Measurements from ENCODE around the gene JPH3. TPM values are rescaled to one million over a fixed set of nuclear protein-coding genes. Genes with fewer than 3 reads are reported as not detected.

The JPH3 gene
- total and polyA plus RNA-seq, 10 of the 15 experiments (the other 5 are each of a cell fraction or from before 2014, with no cell fraction given) = 0.05 TPM; not detected in 9

DNA sequence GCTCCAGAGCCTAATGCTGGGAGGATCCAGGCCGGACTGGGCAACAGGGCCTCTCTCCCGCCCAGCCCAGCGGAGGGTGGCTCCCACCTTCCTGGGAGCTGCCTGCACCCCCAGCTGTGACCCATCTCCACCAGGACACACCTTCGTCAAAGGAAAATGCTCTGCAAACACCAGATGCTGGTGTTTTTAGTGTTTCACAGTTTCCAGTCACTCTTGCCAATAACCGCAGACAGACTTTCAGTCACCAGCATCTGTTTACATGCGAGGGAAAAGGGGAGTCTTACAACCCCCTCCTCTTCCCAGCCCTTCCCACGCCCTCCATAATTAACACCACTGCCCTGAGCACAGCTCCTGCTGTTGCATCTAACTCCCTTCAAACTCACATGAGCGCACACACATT is 138.1 kb downstream of the JPH3 start (continued):
- TF ChIP-seq ZNF622 (IDR thresholded peaks at IDR 0.05) = no peak
- no peak for TF ChIP-seq NBN (IDR thresholded peaks at IDR 0.05)
- no peak for TF ChIP-seq TARDBP (IDR thresholded peaks at IDR 0.05; ENCODE audit: borderline replicate concordance)
- TF ChIP-seq, protein P1, sequence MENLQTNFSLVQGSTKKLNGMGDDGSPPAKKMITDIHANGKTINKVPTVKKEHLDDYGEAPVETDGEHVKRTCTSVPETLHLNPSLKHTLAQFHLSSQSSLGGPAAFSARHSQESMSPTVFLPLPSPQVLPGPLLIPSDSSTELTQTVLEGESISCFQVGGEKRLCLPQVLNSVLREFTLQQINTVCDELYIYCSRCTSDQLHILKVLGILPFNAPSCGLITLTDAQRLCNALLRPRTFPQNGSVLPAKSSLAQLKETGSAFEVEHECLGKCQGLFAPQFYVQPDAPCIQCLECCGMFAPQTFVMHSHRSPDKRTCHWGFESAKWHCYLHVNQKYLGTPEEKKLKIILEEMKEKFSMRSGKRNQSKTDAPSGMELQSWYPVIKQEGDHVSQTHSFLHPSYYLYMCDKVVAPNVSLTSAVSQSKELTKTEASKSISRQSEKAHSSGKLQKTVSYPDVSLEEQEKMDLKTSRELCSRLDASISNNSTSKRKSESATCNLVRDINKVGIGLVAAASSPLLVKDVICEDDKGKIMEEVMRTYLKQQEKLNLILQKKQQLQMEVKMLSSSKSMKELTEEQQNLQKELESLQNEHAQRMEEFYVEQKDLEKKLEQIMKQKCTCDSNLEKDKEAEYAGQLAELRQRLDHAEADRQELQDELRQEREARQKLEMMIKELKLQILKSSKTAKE (IDR thresholded peaks at IDR 0.05; ENCODE audit: low read depth, poor library complexity, severe bottlenecking) = no peak
- no peak for TF ChIP-seq TCF7 (IDR thresholded peaks at IDR 0.05; ENCODE audit: borderline replicate concordance)
- no peak for TF ChIP-seq HDAC6 (IDR thresholded peaks at IDR 0.05; ENCODE audit: unreplicated experiment)
- TF ChIP-seq KDM1A (IDR thresholded peaks at IDR 0.05; ENCODE audit: borderline replicate concordance) = no peak
- TF ChIP-seq DPF2 (IDR thresholded peaks at IDR 0.05) = no peak
- TF ChIP-seq, protein P2, sequence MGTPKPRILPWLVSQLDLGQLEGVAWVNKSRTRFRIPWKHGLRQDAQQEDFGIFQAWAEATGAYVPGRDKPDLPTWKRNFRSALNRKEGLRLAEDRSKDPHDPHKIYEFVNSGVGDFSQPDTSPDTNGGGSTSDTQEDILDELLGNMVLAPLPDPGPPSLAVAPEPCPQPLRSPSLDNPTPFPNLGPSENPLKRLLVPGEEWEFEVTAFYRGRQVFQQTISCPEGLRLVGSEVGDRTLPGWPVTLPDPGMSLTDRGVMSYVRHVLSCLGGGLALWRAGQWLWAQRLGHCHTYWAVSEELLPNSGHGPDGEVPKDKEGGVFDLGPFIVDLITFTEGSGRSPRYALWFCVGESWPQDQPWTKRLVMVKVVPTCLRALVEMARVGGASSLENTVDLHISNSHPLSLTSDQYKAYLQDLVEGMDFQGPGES (IDR thresholded peaks at IDR 0.05) = no peak
- TF ChIP-seq BCL11A (IDR thresholded peaks at IDR 0.05; ENCODE audit: low read depth, low read length) = no peak
- TF ChIP-seq SREBF1 (IDR thresholded peaks at IDR 0.05; ENCODE audit: low read length) = no peak
- no peak for TF ChIP-seq GATAD2B (conservative IDR thresholded peaks at IDR 0.05; ENCODE audit: low read depth)

DNA sequence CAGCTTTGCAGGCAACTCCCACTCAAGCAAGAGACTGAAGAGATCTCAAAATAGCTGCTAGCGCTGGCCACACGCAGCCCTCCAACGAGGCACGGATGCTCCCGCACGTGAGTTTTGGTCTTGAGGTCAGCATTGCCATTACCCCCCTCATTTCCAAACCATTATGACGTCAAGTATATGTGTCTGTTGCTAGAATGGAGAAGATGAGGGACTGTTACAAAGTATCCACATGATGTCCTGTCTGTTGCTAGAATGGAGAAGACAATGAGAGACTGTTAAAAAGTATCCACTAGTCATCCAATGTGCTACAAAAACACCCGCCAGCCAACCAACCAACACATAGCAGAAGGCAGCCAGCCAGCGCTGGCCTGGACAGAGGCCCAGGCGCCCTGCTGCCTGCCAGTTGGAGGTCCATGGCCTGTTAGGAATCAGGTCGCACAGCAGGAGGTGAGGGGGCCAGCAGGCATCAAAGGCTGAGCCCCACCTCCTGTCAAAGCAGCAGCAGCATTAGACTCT is 138.7 kb downstream of the JPH3 start:
- H3K4me1 ChIP-seq (ENCODE audit: control insufficient read depth, insufficient read depth, low read length) = no peaks in the 10 kb centered on the region
- RAD21 ChIA-PET (ENCODE audit: unreplicated experiment) = no interaction called here
- WGBS (ENCODE audit: insufficient coverage, insufficient replicate concordance, low lambda C conversion rate, missing lambda C conversion rate) = 98% methylated on average over 11 of the region's 11 CpGs
- no peak for DNase-seq (ENCODE audit: low read depth, low spot score)
- H3K9ac ChIP-seq (ENCODE audit: control insufficient read depth, insufficient read depth, low read length) = no peak overlapping the region
- no TSS peak for BruUV-seq (replicated peaks)
- H3K9me3 ChIP-seq (replicated peaks; ENCODE audit: control insufficient read depth, insufficient read depth, low read length) = no peaks in the 10 kb centered on the region
- no peak for ATAC-seq
- H3K4me3 ChIP-seq = no peak overlapping the region
- intact Hi-C loops (cut with micrococcal nuclease; ENCODE audit: unreplicated experiment) = no loop called here
- H3K79me2 ChIP-seq (ENCODE audit: control insufficient read depth, insufficient read depth, low read length) = no peaks in the 10 kb centered on the region
- H4K20me1 ChIP-seq (ENCODE audit: control insufficient read depth, insufficient read depth) = no peaks in the 10 kb centered on the region
- no peak overlapping the region for H3K27ac ChIP-seq (ENCODE audit: control insufficient read depth, insufficient read depth)
- CTCF ChIA-PET = no interaction called here
- peaks cover 17 to 20% of the 10 kb centered on the region in 2 experiments; a peak in 3 of 4 replicates for H3K36me3 ChIP-seq (ENCODE audit: control insufficient read depth in 2 of 2, insufficient read depth in 2 of 2, low read length in 1 of 2)
- SMC1A ChIA-PET (ENCODE audit: uncharacterized antibody, unreplicated experiment) = interaction anchor here (0.6 kb wide), 1 partner anchor 25 kb away, joined by 3 read pairs; the partner anchor contains the start of gene KLHDC4
- H3K27me3 ChIP-seq (replicated peaks in 1 of 2; ENCODE audit: control insufficient read depth in 2 of 2, insufficient read depth in 2 of 2, low read length in 1 of 2) = no peaks in the 10 kb centered on the region
- POLR2A ChIA-PET = no interaction called here
- in situ Hi-C loops (cut with MboI) = no loop called here
- H3K4me2 ChIP-seq (ENCODE audit: control insufficient read depth, insufficient read depth) = no peak overlapping the region
- FAIRE-seq = no peak
- H2AFZ ChIP-seq (ENCODE audit: control insufficient read depth, low read depth, low read length) = no peak overlapping the region
- TF ChIP-seq, protein P3, sequence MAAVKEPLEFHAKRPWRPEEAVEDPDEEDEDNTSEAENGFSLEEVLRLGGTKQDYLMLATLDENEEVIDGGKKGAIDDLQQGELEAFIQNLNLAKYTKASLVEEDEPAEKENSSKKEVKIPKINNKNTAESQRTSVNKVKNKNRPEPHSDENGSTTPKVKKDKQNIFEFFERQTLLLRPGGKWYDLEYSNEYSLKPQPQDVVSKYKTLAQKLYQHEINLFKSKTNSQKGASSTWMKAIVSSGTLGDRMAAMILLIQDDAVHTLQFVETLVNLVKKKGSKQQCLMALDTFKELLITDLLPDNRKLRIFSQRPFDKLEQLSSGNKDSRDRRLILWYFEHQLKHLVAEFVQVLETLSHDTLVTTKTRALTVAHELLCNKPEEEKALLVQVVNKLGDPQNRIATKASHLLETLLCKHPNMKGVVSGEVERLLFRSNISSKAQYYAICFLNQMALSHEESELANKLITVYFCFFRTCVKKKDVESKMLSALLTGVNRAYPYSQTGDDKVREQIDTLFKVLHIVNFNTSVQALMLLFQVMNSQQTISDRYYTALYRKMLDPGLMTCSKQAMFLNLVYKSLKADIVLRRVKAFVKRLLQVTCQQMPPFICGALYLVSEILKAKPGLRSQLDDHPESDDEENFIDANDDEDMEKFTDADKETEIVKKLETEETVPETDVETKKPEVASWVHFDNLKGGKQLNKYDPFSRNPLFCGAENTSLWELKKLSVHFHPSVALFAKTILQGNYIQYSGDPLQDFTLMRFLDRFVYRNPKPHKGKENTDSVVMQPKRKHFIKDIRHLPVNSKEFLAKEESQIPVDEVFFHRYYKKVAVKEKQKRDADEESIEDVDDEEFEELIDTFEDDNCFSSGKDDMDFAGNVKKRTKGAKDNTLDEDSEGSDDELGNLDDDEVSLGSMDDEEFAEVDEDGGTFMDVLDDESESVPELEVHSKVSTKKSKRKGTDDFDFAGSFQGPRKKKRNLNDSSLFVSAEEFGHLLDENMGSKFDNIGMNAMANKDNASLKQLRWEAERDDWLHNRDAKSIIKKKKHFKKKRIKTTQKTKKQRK (IDR thresholded peaks at IDR 0.05; ENCODE audit: low read depth, low read length) = no peak
- TF ChIP-seq POLR2A (IDR thresholded peaks at IDR 0.05; ENCODE audit: low read depth, low read length) = no peak
- no peak for TF ChIP-seq SP1 (IDR thresholded peaks at IDR 0.05; ENCODE audit: low read depth, low read length)
- TF ChIP-seq MTA2 (IDR thresholded peaks at IDR 0.05; ENCODE audit: low read depth) = no peak
- TF ChIP-seq HDAC2 (IDR thresholded peaks at IDR 0.05) = no peak
- no peak for TF ChIP-seq TCF7 (IDR thresholded peaks at IDR 0.05; ENCODE audit: borderline replicate concordance)
- no peak for TF ChIP-seq CEBPB (IDR thresholded peaks at IDR 0.05; ENCODE audit: borderline replicate concordance in 1 of 2, low read depth in 2 of 2, low read length in 2 of 2)

All from GM12878 (cell line).